Heart right ventricle (tissue), 16 donors: ENCODE data around the gene ME3. TPM values are rescaled to one million over a fixed set of nuclear protein-coding genes. Genes with fewer than 3 reads are reported as not detected.
A peak's percentile ranks its signal among the peaks of the same experiment; 100 is the strongest.

Experiments used
- ATAC-seq, 8 donors: fragments of 200-7000 bp; cut with Tn5 transposase; one replicate each; pipeline ENCODE4 v1.9.1; 2020; ENCODE audit warnings: mild to moderate bottlenecking in 8 of 8, moderate library complexity in 8 of 8, moderate number of reproducible peaks in 1 of 8
- DNase-seq, 2 donors: peaks; one replicate each; pipeline ENCODE4 v3.0.0-alpha.2; 2020
- H3K27ac ChIP-seq, 10 donors: fragments of 200-600 bp; sonication (generic) in 2 of 10; one replicate each; pipeline versions ENCODE4 v1.5.0 to v1.8.0; 2020 to 2022; ENCODE audit warnings: mild to moderate bottlenecking in 3 of 10
- H3K27me3 ChIP-seq, 7 donors: fragments of 200-600 bp; one replicate each; pipeline ENCODE4 v1.8.0; 2021 to 2022; ENCODE audit warnings: mild to moderate bottlenecking in 2 of 7
- H3K36me3 ChIP-seq, 9 donors: fragments of 200-600 bp; sonication (generic) in 1 of 9; one replicate each; pipeline versions ENCODE4 v1.5.0 to v1.8.0; 2020 to 2022; ENCODE audit warnings: mild to moderate bottlenecking in 2 of 9
- H3K4me1 ChIP-seq, 9 donors: fragments of 200-600 bp; sonication (generic) in 1 of 9; one replicate each; pipeline versions ENCODE4 v1.5.0 to v1.8.0; 2020 to 2022; ENCODE audit warnings: mild to moderate bottlenecking in 4 of 9
- H3K4me3 ChIP-seq, 10 donors: fragments of 200-600 bp; sonication (generic) in 2 of 10; one replicate each; pipeline versions ENCODE4 v1.5.0 to v1.8.0; 2020 to 2022; ENCODE audit warnings: mild to moderate bottlenecking in 7 of 10, moderate library complexity in 2 of 10
- H3K9me3 ChIP-seq, 11 donors: fragments of 200-600 bp in 10 of 11; sonication (generic) in 2 of 11; one replicate each; pipeline versions ENCODE4 v1.5.0 to v1.8.0; 2013 to 2022; ENCODE audit warnings: mild to moderate bottlenecking in 2 of 11, control low read depth in 1 of 11, moderate library complexity in 1 of 11
- CTCF ChIP-seq, 9 donors: fragments of 200-600 bp; sonication (generic) in 2 of 9; IDR thresholded peaks; one replicate each; pipeline versions ENCODE4 v1.5.0 to v1.8.0; 2021 to 2022; ENCODE audit warnings: antibody characterized with exemption in 9 of 9, mild to moderate bottlenecking in 5 of 9, moderate library complexity in 1 of 9
- WGBS, 2 donors: extraction: QIAGEN DNeasy Blood & Tissue Kit; methylation state at CpG; one replicate each; pipeline ENCODE4 v1.1.7; 2013; ENCODE audit warnings: inconsistent platforms in 1 of 2; 5-methylcytosine and 5-hydroxymethylcytosine counted together
- intact Hi-C, 10 donors: fragments of 100-400 bp; cut with DNase I; formaldehyde crosslinking; loops; one replicate each; pipeline versions ENCODE4 v1.11.1 to v1.14.2; 2022
- polyA plus RNA-seq, 2 donors: library from polyadenylated mRNA; stranded (reverse); fragments of 200-250 nt; gene quantifications; one replicate each; pipeline ENCODE4 v1.2.3, GENCODE V29; 2013
- total RNA-seq, 10 donors: library from RNA; stranded (reverse); fragmentation: NEBNext Ultra II Directional in 3 of 10; extraction: Animal tissue kit (Norgen Biotek cat#: 25700) in 3 of 10; gene quantifications; one replicate each; pipeline versions ENCODE4 v1.2.1 to v1.2.4, GENCODE V29; 2021 to 2023
- donor health status: Arrhythmogenic right ventricular cardiomyopathy.
- donor health status: ischemic (EF 13 %, LVEDD 7.1; RV severe dilation, severe dysfunction).
- donor health status: healthy with polysubstance abuse.
- donor health status: DM: no; HTN: yes; CAD: no.
- donor health status: DM: no; HTN: no; CAD: no.
- donor health status: ischemic (EF 25% LVEDD 6.9; RV normal size, moderate dysfunction).
- donor health status: ischemic (EF 25% LVEDD 5.7; RV mildly dilated, moderate dysfunction).
- donor health status: healthy.
- donor health status: DM: yes; HTN: yes; CAD: no.
- donor health status: Ischemic cardiomyopathy.
- donor health status: ischemic (EF 35%, LVEDD 5.7; RV mildly dilated, moderate dysfunction).
- donor health status: nonischemic (EF 11% LVEDD 7.7; RV severe dilation, severe dysfunction).
- donor health status: DM: yes; HTN: yes; CAD: no.
- donor health status: PGD.
- donor health status: ischemic (EF 29% LVEDD 5.4; RV normal size, mild dysfunction).
- donor health status: nonischemic (EF 23%, LVEDD 6.1; RV moderate dilation, normal function).

Gene ME3
- total and polyA plus RNA-seq, 12 donors = 17.2 to 46.8 (median 33.7) TPM

GRCh38 chr11:86675017-86675416 lies 2.6 kb upstream of the ME3 start:
- H3K4me1 ChIP-seq = peaks cover 3 to 59% (median 23%) of the 10 kb centered on the region in 9 donors
- H3K36me3 ChIP-seq = no peaks in the 10 kb centered on the region
- ATAC-seq (no peak), DNase-seq (no peak)
- intact Hi-C loops = loop anchor here in 5 of 10 donors (10.0 kb wide), 4 partner anchors 60 to 220 kb away; partner anchors contain the start of gene PRSS23 (in 1 of the 5)
- 51 to 58% methylated on average over 2 of the region's 2 CpGs for WGBS, 2 donors
- peak overlapping the region in 1 of 10 donors; percentile 12 for H3K27ac ChIP-seq
- no peak for TF ChIP-seq CTCF (IDR thresholded peaks at IDR 0.05)
- H3K9me3 ChIP-seq = no peaks in the 10 kb centered on the region
- H3K27me3 ChIP-seq = peaks cover 0 to 9% (median 0%) of the 10 kb centered on the region in 7 donors
- no peak overlapping the region for H3K4me3 ChIP-seq

- H3K27ac ChIP-seq = peak overlapping the region in 1 of 10 donors; percentile 96
Measured at GRCh38 chr11:86673872-86674750, 1.7 kb upstream of the ME3 start.

GRCh38 chr11:86673055-86673843 lies 833 bp upstream of the ME3 start:
- intact Hi-C loops = loop anchor here in 6 of 10 donors (5.0 to 10.0 kb wide), 7 partner anchors 51 to 218 kb away; partner anchors contain the start of gene PRSS23 (in 2 of the 6)
- Histone ChIP-seq H3K36me3 (peaks cover 0 to 10% (median 0%) of the 10 kb centered on the region in 9 donors), H3K9me3 (no peaks in the 10 kb centered on the region), H3K4me3 (peak overlapping the region in 2 of 10 donors; percentile 80 to 88), H3K27me3 (peaks cover 0 to 9% (median 0%) of the 10 kb centered on the region in 7 donors), H3K4me1 (peaks cover 3 to 62% (median 20%) of the 10 kb centered on the region in 9 donors), H3K27ac (peak overlapping the region in 7 of 10 donors; percentile 90 to 97 (median 95))
- WGBS, 2 donors = 71 to 80% methylated on average over 8 of the region's 8 CpGs
- no peak for DNase-seq
- peak in 2 of 8 donors; percentile 19 to 36 for ATAC-seq
- TF ChIP-seq CTCF (IDR thresholded peaks at IDR 0.05) = no peak

More at GRCh38 chr11:86673872-86674750, 1.7 kb upstream of the ME3 start:
- Histone ChIP-seq H3K27me3 (peaks cover 0 to 9% (median 0%) of the 10 kb centered on the region in 7 donors), H3K4me1 (peaks cover 3 to 66% (median 23%) of the 10 kb centered on the region in 9 donors), H3K36me3 (peaks cover 0 to 1% (median 0%) of the 10 kb centered on the region in 9 donors), H3K9me3 (no peaks in the 10 kb centered on the region), H3K4me3 (no peak overlapping the region)
- ATAC-seq (no peak), DNase-seq (no peak)
- TF ChIP-seq CTCF (IDR thresholded peaks at IDR 0.05) = no peak
- intact Hi-C loops = loop anchor here in 6 of 10 donors (5.0 to 10.0 kb wide), 7 partner anchors 52 to 219 kb away; partner anchors contain the start of gene PRSS23 (in 2 of the 6)
- 94 to 95% methylated on average over 6 of the region's 6 CpGs for WGBS, 2 donors
